Smooth muscle cell (in vitro differentiated cells): Measurements from ENCODE around the gene GNG4. TPM values are rescaled to one million over a fixed set of nuclear protein-coding genes. Genes with fewer than 3 reads are reported as not detected.

Experiments
- DNase-seq: peaks from one replicate; lab custom pipeline; 2025; ENCODE audit not compliant: unreplicated experiment; lab: John Stamatoyannopoulos, UW
- H2AFZ ChIP-seq: fragments of 200-600 bp; sonication (generic); 2 replicates; pipeline ENCODE4 v1.6.0; 2016; ENCODE audit warnings: antibody characterized with exemption, low read depth, mild to moderate bottlenecking
- H3F3A ChIP-seq: fragments of 200-600 bp; sonication (generic); 2 replicates; pipeline ENCODE4 v1.6.0; 2017; ENCODE audit warnings: antibody characterized with exemption, low read depth
- H3K27ac ChIP-seq: fragments of 200-600 bp; sonication (generic); 2 replicates; pipeline ENCODE4 v1.5.1; 2016; ENCODE audit warnings: low read depth, mild to moderate bottlenecking
- H3K27me3 ChIP-seq: fragments of 200-600 bp; sonication (generic); 2 replicates; pipeline ENCODE4 v1.6.1; 2016; ENCODE audit warnings: low read depth, mild to moderate bottlenecking
- H3K36me3 ChIP-seq: fragments of 200-600 bp; sonication (generic); 2 replicates; pipeline ENCODE4 v1.5.1; 2016; ENCODE audit warnings: low read depth
- H3K4me1 ChIP-seq: fragments of 200-600 bp; sonication (generic); 2 replicates; pipeline ENCODE4 v1.5.1; 2016; ENCODE audit warnings: low read depth
- H3K4me2 ChIP-seq: fragments of 200-600 bp; sonication (generic); 2 replicates; pipeline ENCODE4 v1.6.0; 2016; ENCODE audit warnings: mild to moderate bottlenecking
- H3K4me3 ChIP-seq: fragments of 200-600 bp; sonication (generic); 2 replicates; pipeline ENCODE4 v1.5.1; 2016; ENCODE audit warnings: mild to moderate bottlenecking
- H3K79me2 ChIP-seq: fragments of 200-600 bp; sonication (generic); 2 replicates; pipeline ENCODE4 v1.6.0; 2016; ENCODE audit warnings: low read depth, mild to moderate bottlenecking
- H3K9ac ChIP-seq: fragments of 200-600 bp; sonication (generic); 2 replicates; pipeline ENCODE4 v1.6.0; 2016; ENCODE audit warnings: low read depth
- H3K9me3 ChIP-seq: fragments of 200-600 bp; sonication (generic); replicated peaks from 2 replicates; pipeline ENCODE4 v1.5.1; 2016; ENCODE audit warnings: low read depth
- H4K20me1 ChIP-seq: fragments of 200-600 bp; sonication (generic); 2 replicates; pipeline ENCODE4 v1.6.0; 2016; ENCODE audit warnings: low read depth
- WGBS: methylation state at CpG from one replicate; pipeline ENCODE4 v1.1.7; 2016; ENCODE audit warnings: low lambda C conversion rate; 5-methylcytosine and 5-hydroxymethylcytosine counted together
- polyA plus RNA-seq: library from polyadenylated mRNA; unstranded; fragments of >200 nt; fragmentation: Nextera tagmentation; extraction: Ambion mirVana; gene quantifications from 2 replicates; pipeline ENCODE4 v1.2.1, GENCODE V29; 2016
- total RNA-seq: library from RNA; depleted of rRNA; stranded (reverse); fragments of >200 nt; gene quantifications from 2 replicates; pipeline ENCODE4 v1.2.3, GENCODE V29; 2014
- TF ChIP-seq, protein P1 (sequence below): fragments of 200-600 bp; sonication (generic); IDR thresholded peaks from 2 replicates; pipeline ENCODE4 v1.5.1; 2017; ENCODE audit warnings: borderline replicate concordance, mild to moderate bottlenecking, antibody characterized with exemption; ENCODE audit not compliant: insufficient read depth, poor library complexity, severe bottlenecking

The GNG4 gene
- total and polyA plus RNA-seq, 2 experiments from 2014 or later, result 2.7 to 3.1 TPM

DNA sequence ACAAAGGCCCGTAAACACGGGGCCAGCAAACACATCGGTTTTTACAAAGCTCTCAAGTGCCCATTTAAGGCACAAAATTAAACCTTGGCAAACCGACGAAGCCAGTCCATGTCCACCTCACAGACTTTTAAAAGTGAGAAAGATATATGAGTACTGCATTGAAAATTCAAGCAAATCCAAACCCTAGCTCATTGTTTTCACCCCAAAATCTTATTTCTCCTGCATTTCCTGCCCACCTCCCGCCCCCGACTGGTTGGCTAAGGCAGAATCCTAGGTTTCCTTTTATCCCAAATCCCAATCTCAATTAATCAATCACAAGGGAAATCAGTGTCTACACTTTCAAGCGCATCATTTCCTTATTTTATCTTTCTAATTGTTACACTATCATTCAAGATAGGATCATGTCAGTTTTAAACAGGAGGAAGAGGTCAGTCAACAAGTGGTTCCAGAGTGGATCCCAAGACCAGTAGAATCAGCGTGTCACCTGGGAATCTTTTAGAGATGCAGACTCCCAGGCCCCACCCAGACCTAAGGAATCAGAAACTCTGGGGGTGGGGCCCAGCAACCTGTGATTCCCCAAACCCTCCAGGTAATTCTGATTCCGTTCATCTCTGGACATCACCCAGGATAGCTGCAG, 1.7 kb upstream of the GNG4 start:
- Histone ChIP-seq H3K36me3 (no peaks in the 10 kb centered on the region), H2AFZ (peak overlapping the region; percentile 38), H4K20me1 (no peaks in the 10 kb centered on the region), H3K4me2 (peak overlapping the region; percentile 96), H3K9ac (no peak overlapping the region), H3K9me3 (no peaks in the 10 kb centered on the region), H3F3A (no peaks in the 10 kb centered on the region), H3K79me2 (no peaks in the 10 kb centered on the region), H3K27me3 (peaks cover 56% of the 10 kb centered on the region), H3K27ac (no peak overlapping the region), H3K4me3 (peak overlapping the region; percentile 58), H3K4me1 (peaks cover 23% of the 10 kb centered on the region)
- 46% methylated on average over 10 of the region's 10 CpGs for WGBS
- TF ChIP-seq, protein P1, sequence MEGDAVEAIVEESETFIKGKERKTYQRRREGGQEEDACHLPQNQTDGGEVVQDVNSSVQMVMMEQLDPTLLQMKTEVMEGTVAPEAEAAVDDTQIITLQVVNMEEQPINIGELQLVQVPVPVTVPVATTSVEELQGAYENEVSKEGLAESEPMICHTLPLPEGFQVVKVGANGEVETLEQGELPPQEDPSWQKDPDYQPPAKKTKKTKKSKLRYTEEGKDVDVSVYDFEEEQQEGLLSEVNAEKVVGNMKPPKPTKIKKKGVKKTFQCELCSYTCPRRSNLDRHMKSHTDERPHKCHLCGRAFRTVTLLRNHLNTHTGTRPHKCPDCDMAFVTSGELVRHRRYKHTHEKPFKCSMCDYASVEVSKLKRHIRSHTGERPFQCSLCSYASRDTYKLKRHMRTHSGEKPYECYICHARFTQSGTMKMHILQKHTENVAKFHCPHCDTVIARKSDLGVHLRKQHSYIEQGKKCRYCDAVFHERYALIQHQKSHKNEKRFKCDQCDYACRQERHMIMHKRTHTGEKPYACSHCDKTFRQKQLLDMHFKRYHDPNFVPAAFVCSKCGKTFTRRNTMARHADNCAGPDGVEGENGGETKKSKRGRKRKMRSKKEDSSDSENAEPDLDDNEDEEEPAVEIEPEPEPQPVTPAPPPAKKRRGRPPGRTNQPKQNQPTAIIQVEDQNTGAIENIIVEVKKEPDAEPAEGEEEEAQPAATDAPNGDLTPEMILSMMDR, result no peak
- no peak for DNase-seq

DNA sequence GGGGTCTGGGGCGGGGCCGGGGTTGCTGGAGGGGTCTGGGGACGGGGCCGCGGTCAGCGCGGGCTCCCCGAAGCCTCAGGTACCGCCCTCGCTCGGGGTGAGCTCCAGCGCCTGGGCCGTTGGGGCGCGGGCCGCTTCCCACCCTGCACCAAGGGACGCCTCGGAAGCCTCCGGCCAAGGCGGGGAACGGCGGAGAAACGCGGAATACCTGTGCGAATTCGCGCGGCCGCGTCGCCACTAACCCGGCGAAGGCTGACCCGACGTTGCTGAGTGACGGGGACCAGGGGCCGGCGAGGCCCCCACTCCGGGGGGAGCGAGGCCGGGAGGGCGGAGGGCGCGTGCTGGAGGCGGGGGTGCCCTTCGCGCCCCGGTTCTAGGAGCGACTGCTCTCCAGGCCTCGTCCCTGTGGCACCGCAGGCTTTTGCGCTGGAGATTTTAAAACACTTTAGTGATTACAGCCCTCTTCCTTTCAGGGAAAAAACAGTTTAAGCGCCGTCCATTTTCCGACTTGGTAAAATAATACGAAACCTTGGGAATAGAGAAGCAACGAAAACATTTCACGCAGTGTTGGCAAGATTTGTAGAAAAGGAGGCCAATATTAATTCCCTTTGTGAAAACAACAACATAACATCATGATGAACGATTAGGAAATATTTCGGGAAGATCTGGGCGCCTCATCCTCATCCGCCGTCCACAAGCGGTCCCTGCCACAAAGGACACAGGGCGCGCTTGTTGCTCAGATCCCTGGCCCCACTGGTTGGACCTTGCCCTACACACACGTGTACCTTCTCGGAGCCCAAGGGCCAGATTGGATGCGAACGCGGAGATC, 971 bp upstream of the GNG4 start:
- Histone ChIP-seq H3K9me3 (no peaks in the 10 kb centered on the region), H3K79me2 (no peaks in the 10 kb centered on the region), H2AFZ (peak overlapping the region; percentile 38), H4K20me1 (no peaks in the 10 kb centered on the region), H3K4me1 (peaks cover 23% of the 10 kb centered on the region), H3K27ac (no peak overlapping the region), H3K27me3 (peaks cover 56% of the 10 kb centered on the region), H3K4me2 (peak overlapping the region; percentile 96), H3F3A (no peaks in the 10 kb centered on the region), H3K9ac (no peak overlapping the region), H3K4me3 (peak overlapping the region; percentile 58), H3K36me3 (no peaks in the 10 kb centered on the region)
- DNase-seq, result no peak
- WGBS, result 6% methylated on average over 54 of the region's 71 CpGs
- TF ChIP-seq, protein P1, result no peak

DNA sequence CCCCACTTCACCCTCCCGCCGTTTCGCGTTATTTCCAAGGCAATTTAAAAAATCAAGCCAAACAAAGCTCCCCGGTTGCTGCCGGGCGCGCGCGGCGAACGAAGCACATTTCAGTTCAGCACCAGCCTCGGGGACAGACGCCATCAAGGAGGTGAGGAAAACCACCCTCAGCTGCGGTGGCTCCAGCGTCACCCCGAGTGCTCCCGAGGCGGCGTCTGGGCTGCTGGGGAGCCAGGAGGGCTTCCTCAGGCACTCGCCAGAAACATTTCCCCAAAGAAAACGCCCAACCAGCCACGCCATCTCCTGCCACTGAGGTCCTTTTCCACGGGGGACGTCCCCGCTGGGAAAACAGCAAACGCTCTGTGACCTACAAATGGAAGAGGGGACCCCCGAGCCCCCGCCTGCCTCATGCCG, 623 bp downstream of the GNG4 start:
- Histone ChIP-seq H2AFZ (no peak overlapping the region), H3K4me2 (peak overlapping the region; percentile 96), H3K9ac (no peak overlapping the region), H3K27me3 (peaks cover 56% of the 10 kb centered on the region), H3K79me2 (no peaks in the 10 kb centered on the region), H3K27ac (no peak overlapping the region), H3K4me1 (peaks cover 23% of the 10 kb centered on the region), H3K4me3 (peak overlapping the region; percentile 58), H4K20me1 (no peaks in the 10 kb centered on the region), H3F3A (no peaks in the 10 kb centered on the region), H3K9me3 (no peaks in the 10 kb centered on the region), H3K36me3 (no peaks in the 10 kb centered on the region)
- peak; percentile 45 for DNase-seq
- WGBS, result 1% methylated on average over 30 of the region's 30 CpGs
- TF ChIP-seq, protein P1, result no peak
